ENCODE measurements around the gene HAT1.
"Not testable (repeated sequence)": the region's sequence is repeated elsewhere in the genome, so short reads cannot be mapped to it uniquely, and the experiment has no call there.

Gene HAT1

DNA sequence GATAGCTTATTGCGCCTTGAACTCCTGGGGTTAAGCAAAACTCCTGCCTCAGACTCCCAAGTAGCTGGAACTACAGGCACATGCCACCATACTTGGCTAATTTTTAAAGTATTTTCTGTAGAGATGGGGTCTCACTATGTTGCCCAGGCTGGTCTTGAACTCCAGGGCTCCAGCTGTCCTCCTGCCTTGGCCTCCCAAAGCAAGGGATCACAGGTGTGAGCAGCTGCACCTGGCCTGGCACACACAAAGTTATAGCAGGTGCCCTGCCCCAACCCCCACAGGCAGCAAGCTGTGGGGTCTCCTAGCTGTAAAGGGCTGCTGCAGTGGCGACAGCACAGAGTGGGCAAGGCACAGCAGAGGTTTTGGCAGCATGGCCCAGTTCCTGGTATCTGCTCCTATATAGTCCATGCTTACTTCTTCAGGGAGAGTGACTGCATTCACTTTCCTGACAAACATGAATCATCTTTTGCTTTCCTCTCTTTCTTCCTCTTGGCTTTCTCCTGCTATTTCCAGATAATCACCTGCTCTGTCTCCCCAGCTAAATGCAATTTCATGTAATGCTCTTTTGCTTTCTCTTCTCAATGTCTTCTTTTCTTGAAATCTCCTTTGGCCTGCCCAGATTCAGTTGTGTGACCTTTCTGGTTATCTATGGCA lies 50.2 kb downstream of the HAT1 start:
- TF ChIP-seq YY1 (IDR thresholded peaks at IDR 0.05; ENCODE audit: insufficient read depth, insufficient read length) = no peak
- TF ChIP-seq ZNF274 (IDR thresholded peaks at IDR 0.05; ENCODE audit: low read depth, low read length) = no peak
- TF ChIP-seq SUZ12 (IDR thresholded peaks at IDR 0.05; ENCODE audit: extremely low read depth, insufficient read depth, insufficient read length) = no peak
- Histone ChIP-seq H3K27me3 (ENCODE audit: insufficient read depth, insufficient read length) (no peaks in the 10 kb centered on the region), H3K4me3 (ENCODE audit: insufficient read length, low read depth) (no peak overlapping the region), H3K9ac (ENCODE audit: insufficient read length, low read depth) (no peak overlapping the region), H3K4me1 (ENCODE audit: insufficient read depth, insufficient read length) (no peaks in the 10 kb centered on the region), H3K36me3 (ENCODE audit: insufficient read depth, insufficient read length, low read length) (peaks cover 50% of the 10 kb centered on the region), H3K9me3 (ENCODE audit: insufficient read depth, low read length) (no peaks in the 10 kb centered on the region)
- DNase-seq (ENCODE audit: low read depth, low spot score) = no peak

DNA sequence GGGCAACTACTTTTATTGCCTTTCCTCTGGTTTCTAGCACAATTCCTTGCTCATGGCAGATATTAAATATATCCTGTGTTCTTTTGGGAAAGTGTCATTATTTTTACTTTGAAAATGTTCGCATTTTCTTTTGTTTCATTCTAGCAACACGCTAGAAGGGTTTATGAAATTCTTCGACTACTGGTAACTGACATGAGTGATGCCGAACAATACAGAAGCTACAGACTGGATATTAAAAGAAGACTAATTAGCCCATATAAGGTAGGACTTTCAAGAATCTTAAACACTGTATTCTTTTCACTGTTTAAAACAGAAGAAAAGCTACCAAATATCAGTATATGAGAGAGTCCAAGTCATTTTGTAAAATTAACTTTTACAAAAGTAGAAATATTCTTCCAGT lies 56.8 kb downstream of the HAT1 start:
- peaks cover 51% of the 10 kb centered on the region for H3K36me3 ChIP-seq (ENCODE audit: insufficient read depth, insufficient read length, low read length)
- H3K4me3 ChIP-seq (ENCODE audit: insufficient read length, low read depth) = no peak overlapping the region
- TF ChIP-seq YY1 (IDR thresholded peaks at IDR 0.05; ENCODE audit: insufficient read depth, insufficient read length) = no peak
- no peak for TF ChIP-seq ZNF274 (IDR thresholded peaks at IDR 0.05; ENCODE audit: low read depth, low read length)
- TF ChIP-seq SUZ12 (IDR thresholded peaks at IDR 0.05; ENCODE audit: extremely low read depth, insufficient read depth, insufficient read length) = no peak
- no peaks in the 10 kb centered on the region for H3K9me3 ChIP-seq (ENCODE audit: insufficient read depth, low read length)
- H3K27me3 ChIP-seq (ENCODE audit: insufficient read depth, insufficient read length) = no peaks in the 10 kb centered on the region
- no peaks in the 10 kb centered on the region for H3K4me1 ChIP-seq (ENCODE audit: insufficient read depth, insufficient read length)
- no peak for DNase-seq (ENCODE audit: low read depth, low spot score)
- H3K9ac ChIP-seq (ENCODE audit: insufficient read length, low read depth) = no peak overlapping the region

GRCh38 chr2:171983924-171984323 lies 61.7 kb downstream of the HAT1 start:
- peaks cover 33% of the 10 kb centered on the region for H3K36me3 ChIP-seq (ENCODE audit: insufficient read depth, insufficient read length, low read length)
- H3K9ac ChIP-seq (ENCODE audit: insufficient read length, low read depth); H3K4me3 ChIP-seq (ENCODE audit: insufficient read length, low read depth); DNase-seq (ENCODE audit: low read depth, low spot score); H3K9me3 ChIP-seq (ENCODE audit: insufficient read depth, low read length); H3K4me1 ChIP-seq (ENCODE audit: insufficient read depth, insufficient read length); H3K27me3 ChIP-seq (ENCODE audit: insufficient read depth, insufficient read length): not testable (repeated sequence)

- Histone ChIP-seq H3K9ac (ENCODE audit: insufficient read length, low read depth) (no peak overlapping the region), H3K4me3 (ENCODE audit: insufficient read length, low read depth) (no peak overlapping the region), H3K27me3 (ENCODE audit: insufficient read depth, insufficient read length) (no peaks in the 10 kb centered on the region), H3K36me3 (ENCODE audit: insufficient read depth, insufficient read length, low read length) (peaks cover 22% of the 10 kb centered on the region), H3K4me1 (ENCODE audit: insufficient read depth, insufficient read length) (no peaks in the 10 kb centered on the region), H3K9me3 (ENCODE audit: insufficient read depth, low read length) (no peaks in the 10 kb centered on the region)
- no peak for TF ChIP-seq ZNF274 (IDR thresholded peaks at IDR 0.05; ENCODE audit: low read depth, low read length)
- no peak for TF ChIP-seq SUZ12 (IDR thresholded peaks at IDR 0.05; ENCODE audit: extremely low read depth, insufficient read depth, insufficient read length)
- TF ChIP-seq YY1 (IDR thresholded peaks at IDR 0.05; ENCODE audit: insufficient read depth, insufficient read length) = no peak
- no peak for DNase-seq (ENCODE audit: low read depth, low spot score)
Observed at GRCh38 chr2:171985076-171985475, 62.8 kb downstream of the HAT1 start.

GRCh38 chr2:171986778-171987177 lies 64.5 kb downstream of the HAT1 start:
- no peaks in the 10 kb centered on the region for H3K27me3 ChIP-seq (ENCODE audit: insufficient read depth, insufficient read length)
- no peaks in the 10 kb centered on the region for H3K4me1 ChIP-seq (ENCODE audit: insufficient read depth, insufficient read length)
- no peaks in the 10 kb centered on the region for H3K9me3 ChIP-seq (ENCODE audit: insufficient read depth, low read length)
- no peak overlapping the region for H3K4me3 ChIP-seq (ENCODE audit: insufficient read length, low read depth)
- H3K36me3 ChIP-seq (ENCODE audit: insufficient read depth, insufficient read length, low read length) = peaks cover 13% of the 10 kb centered on the region
- DNase-seq (ENCODE audit: low read depth, low spot score) = no peak
- TF ChIP-seq ZNF274 (IDR thresholded peaks at IDR 0.05; ENCODE audit: low read depth, low read length) (no peak), SUZ12 (IDR thresholded peaks at IDR 0.05; ENCODE audit: extremely low read depth, insufficient read depth, insufficient read length) (no peak), YY1 (IDR thresholded peaks at IDR 0.05; ENCODE audit: insufficient read depth, insufficient read length) (no peak)
- no peak overlapping the region for H3K9ac ChIP-seq (ENCODE audit: insufficient read length, low read depth)

DNA sequence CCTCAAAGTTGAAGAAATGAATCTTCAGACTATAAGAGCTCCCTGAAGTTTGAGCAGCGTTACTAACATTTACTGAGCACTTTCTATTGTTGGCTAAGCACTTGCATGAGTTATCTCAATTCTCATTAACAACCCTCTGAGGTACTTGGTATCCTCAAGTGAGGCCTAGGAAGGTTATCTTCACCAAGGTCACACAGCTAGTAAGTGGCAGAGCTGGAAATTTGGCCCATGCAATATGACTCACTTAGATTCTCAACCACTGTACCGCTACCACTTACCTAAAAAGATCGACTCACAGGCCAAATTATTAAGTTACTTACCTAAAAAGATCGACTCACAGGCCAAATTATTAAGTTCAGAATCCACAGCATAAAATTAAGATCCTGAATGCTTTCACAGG lies 68.8 kb downstream of the HAT1 start:
- Histone ChIP-seq H3K27me3 (ENCODE audit: insufficient read depth, insufficient read length) (no peaks in the 10 kb centered on the region), H3K9me3 (ENCODE audit: insufficient read depth, low read length) (no peaks in the 10 kb centered on the region), H3K4me1 (ENCODE audit: insufficient read depth, insufficient read length) (no peaks in the 10 kb centered on the region), H3K36me3 (ENCODE audit: insufficient read depth, insufficient read length, low read length) (peaks cover 3% of the 10 kb centered on the region), H3K9ac (ENCODE audit: insufficient read length, low read depth) (no peak overlapping the region), H3K4me3 (ENCODE audit: insufficient read length, low read depth) (no peak overlapping the region)
- no peak for TF ChIP-seq ZNF274 (IDR thresholded peaks at IDR 0.05; ENCODE audit: low read depth, low read length)
- TF ChIP-seq YY1 (IDR thresholded peaks at IDR 0.05; ENCODE audit: insufficient read depth, insufficient read length) = no peak
- TF ChIP-seq SUZ12 (IDR thresholded peaks at IDR 0.05; ENCODE audit: extremely low read depth, insufficient read depth, insufficient read length) = no peak
- DNase-seq (ENCODE audit: low read depth, low spot score) = no peak

DNA sequence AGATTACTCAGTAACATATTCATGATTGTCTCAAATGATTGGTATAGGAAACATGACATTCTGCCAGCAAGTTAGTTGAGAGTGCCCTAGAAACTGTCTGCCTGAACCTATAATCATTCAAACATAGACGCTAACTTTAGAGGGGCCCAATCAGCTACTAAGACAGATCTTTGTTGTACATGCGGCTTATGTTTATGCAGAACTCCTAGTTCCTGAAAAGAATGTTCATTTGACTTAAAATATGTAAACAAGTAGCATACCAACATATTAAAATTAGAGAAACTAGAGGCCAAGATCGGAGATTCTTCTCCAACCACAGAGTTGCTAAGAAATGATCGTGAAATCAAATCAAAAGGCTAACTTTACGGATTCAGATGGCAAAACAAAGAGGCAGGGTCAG lies 73.3 kb downstream of the HAT1 start:
- Histone ChIP-seq H3K9me3 (ENCODE audit: insufficient read depth, low read length) (no peaks in the 10 kb centered on the region), H3K4me1 (ENCODE audit: insufficient read depth, insufficient read length) (no peaks in the 10 kb centered on the region), H3K27me3 (ENCODE audit: insufficient read depth, insufficient read length) (peaks cover 19% of the 10 kb centered on the region), H3K9ac (ENCODE audit: insufficient read length, low read depth) (no peak overlapping the region), H3K4me3 (ENCODE audit: insufficient read length, low read depth) (no peak overlapping the region), H3K36me3 (ENCODE audit: insufficient read depth, insufficient read length, low read length) (no peaks in the 10 kb centered on the region)
- no peak for DNase-seq (ENCODE audit: low read depth, low spot score)
- no peak for TF ChIP-seq SUZ12 (IDR thresholded peaks at IDR 0.05; ENCODE audit: extremely low read depth, insufficient read depth, insufficient read length)
- TF ChIP-seq YY1 (IDR thresholded peaks at IDR 0.05; ENCODE audit: insufficient read depth, insufficient read length) = no peak
- TF ChIP-seq ZNF274 (IDR thresholded peaks at IDR 0.05; ENCODE audit: low read depth, low read length) = no peak
